ENCODE data around the gene REPS2.
"Not testable (repeated sequence)": the region's sequence is repeated elsewhere in the genome, so short reads cannot be mapped to it uniquely, and the experiment has no call there.

The REPS2 gene

GRCh38 chrX:16962661-16963060 is 16.2 kb downstream of the REPS2 start:
- DNase-seq (ENCODE audit: extremely low read depth in 1 of 2, low read depth in 1 of 2), result not testable (repeated sequence)

GRCh38 chrX:16963216-16963615 is 16.8 kb downstream of the REPS2 start:
- no peak for DNase-seq (ENCODE audit: extremely low read depth in 1 of 2, low read depth in 1 of 2)

- DNase-seq (ENCODE audit: extremely low read depth in 1 of 2, low read depth in 1 of 2), result not testable (repeated sequence)
Observed at GRCh38 chrX:16964976-16965375, 18.5 kb downstream of the REPS2 start.

- no peak for DNase-seq (ENCODE audit: extremely low read depth in 1 of 2, low read depth in 1 of 2)
Observed at GRCh38 chrX:16966752-16967448, 20.4 kb downstream of the REPS2 start.

- DNase-seq (ENCODE audit: extremely low read depth in 1 of 2, low read depth in 1 of 2), result not testable (repeated sequence)
Observed at GRCh38 chrX:16968753-16969152, 22.3 kb downstream of the REPS2 start.

- DNase-seq (ENCODE audit: extremely low read depth in 1 of 2, low read depth in 1 of 2), result no peak
Observed at GRCh38 chrX:16970977-16971376, 24.5 kb downstream of the REPS2 start.

- no peak for DNase-seq (ENCODE audit: extremely low read depth in 1 of 2, low read depth in 1 of 2)
Observed at GRCh38 chrX:16971694-16972093, 25.2 kb downstream of the REPS2 start.

GRCh38 chrX:16975233-16975632 is 28.8 kb downstream of the REPS2 start:
- DNase-seq (ENCODE audit: extremely low read depth in 1 of 2, low read depth in 1 of 2), result no peak

GRCh38 chrX:16977771-16978170 is 31.3 kb downstream of the REPS2 start:
- no peak for DNase-seq (ENCODE audit: extremely low read depth in 1 of 2, low read depth in 1 of 2)

GRCh38 chrX:16978193-16978984 is 31.9 kb downstream of the REPS2 start:
- DNase-seq (ENCODE audit: extremely low read depth in 1 of 2, low read depth in 1 of 2), result no peak

GRCh38 chrX:16979226-16979625 is 32.8 kb downstream of the REPS2 start:
- no peak for DNase-seq (ENCODE audit: extremely low read depth in 1 of 2, low read depth in 1 of 2)

GRCh38 chrX:16981209-16981608 is 34.8 kb downstream of the REPS2 start:
- no peak for DNase-seq (ENCODE audit: extremely low read depth in 1 of 2, low read depth in 1 of 2)

- DNase-seq (ENCODE audit: extremely low read depth in 1 of 2, low read depth in 1 of 2), result no peak
Observed at GRCh38 chrX:16981980-16982379, 35.5 kb downstream of the REPS2 start.

- no peak for DNase-seq (ENCODE audit: extremely low read depth in 1 of 2, low read depth in 1 of 2)
Observed at GRCh38 chrX:16983051-16983450, 36.6 kb downstream of the REPS2 start.

- no peak for DNase-seq (ENCODE audit: extremely low read depth in 1 of 2, low read depth in 1 of 2)
Observed at GRCh38 chrX:16985286-16985685, 38.8 kb downstream of the REPS2 start.

- DNase-seq (ENCODE audit: extremely low read depth in 1 of 2, low read depth in 1 of 2), result no peak
Observed at GRCh38 chrX:16986169-16986568, 39.7 kb downstream of the REPS2 start.

- no peak for DNase-seq (ENCODE audit: extremely low read depth in 1 of 2, low read depth in 1 of 2)
Observed at GRCh38 chrX:16989750-16990149, 43.3 kb downstream of the REPS2 start.

GRCh38 chrX:16990839-16991238 is 44.4 kb downstream of the REPS2 start:
- no peak for DNase-seq (ENCODE audit: extremely low read depth in 1 of 2, low read depth in 1 of 2)

- no peak for DNase-seq (ENCODE audit: extremely low read depth in 1 of 2, low read depth in 1 of 2)
Observed at GRCh38 chrX:16992445-16992844, 46.0 kb downstream of the REPS2 start.

- no peak for DNase-seq (ENCODE audit: extremely low read depth in 1 of 2, low read depth in 1 of 2)
Observed at GRCh38 chrX:16992951-16993350, 46.5 kb downstream of the REPS2 start.

GRCh38 chrX:16993791-16994318 is 47.4 kb downstream of the REPS2 start:
- no peak for DNase-seq (ENCODE audit: extremely low read depth in 1 of 2, low read depth in 1 of 2)

- DNase-seq (ENCODE audit: extremely low read depth in 1 of 2, low read depth in 1 of 2), result no peak
Observed at GRCh38 chrX:16994736-16995135, 48.3 kb downstream of the REPS2 start.

All from activated CD8-positive, alpha-beta memory T cell treated with anti-CD3 and anti-CD28 coated beads for 1 hour (primary cell).